ENCODE results near the gene ADCY4.
A peak's percentile ranks its signal among the peaks of the same experiment; 100 is the strongest.
"Not testable (repeated sequence)": the region's sequence is repeated elsewhere in the genome, so short reads cannot be mapped to it uniquely, and the experiment has no call there.

Gene ADCY4

DNA sequence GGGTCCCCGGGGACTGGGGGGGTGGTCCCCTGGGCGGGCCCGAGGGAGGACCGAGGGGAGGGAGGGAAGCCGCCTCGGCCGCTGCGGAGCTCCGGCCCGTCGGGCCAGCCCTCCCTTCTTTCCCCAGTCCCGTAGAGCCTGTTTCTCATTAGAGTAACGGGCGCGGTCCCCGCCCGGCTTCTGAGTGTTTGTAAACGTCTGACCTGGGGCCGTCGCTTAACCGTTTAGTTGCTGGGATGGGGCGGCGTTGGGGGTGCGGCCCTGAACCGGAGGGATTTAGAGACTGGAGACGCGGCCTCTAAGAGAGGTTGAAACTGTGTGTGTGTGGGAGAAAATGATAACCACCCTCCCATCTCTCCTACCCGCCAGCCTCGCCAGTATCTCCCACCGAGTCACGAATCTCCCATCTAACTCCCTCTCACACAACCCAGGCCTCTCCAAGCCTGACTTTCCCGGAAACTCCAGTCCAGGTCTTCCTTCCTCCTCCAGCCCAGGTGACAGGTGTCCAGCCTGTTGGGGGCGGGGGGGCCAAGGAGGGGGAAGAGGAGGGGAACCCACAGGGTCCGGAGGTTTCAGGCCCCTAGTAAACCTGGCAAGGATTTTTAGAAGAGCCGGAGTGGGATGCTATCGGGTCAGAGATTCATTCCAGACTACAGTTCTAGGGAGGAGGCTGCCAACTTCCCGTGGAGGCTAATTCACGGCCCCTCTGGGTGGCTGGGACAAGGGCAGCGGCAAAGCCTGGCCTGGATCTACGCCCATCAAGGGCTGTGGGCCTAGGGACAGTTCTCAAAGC, 32.0 kb upstream of the ADCY4 start:
- no peak for DNase-seq (ENCODE audit: low read depth in 2 of 2)

DNA sequence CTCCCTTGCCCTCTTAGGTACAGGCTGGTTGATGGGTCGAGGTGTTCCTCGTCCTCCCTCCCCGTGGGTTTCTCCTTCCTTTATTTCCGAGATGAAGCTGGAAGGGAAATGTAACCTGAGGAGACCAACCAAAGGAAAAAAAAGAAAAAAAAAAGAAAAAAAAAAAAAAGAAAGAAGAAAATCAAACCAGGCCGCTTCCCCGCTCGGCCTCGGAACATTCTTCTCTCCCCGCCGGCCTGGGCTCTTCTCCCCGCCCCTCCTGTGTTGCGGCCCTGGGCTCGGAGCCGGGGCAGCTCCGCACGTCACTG, 31.5 kb upstream of the ADCY4 start:
- no peak for DNase-seq (ENCODE audit: low read depth in 2 of 2)

DNA sequence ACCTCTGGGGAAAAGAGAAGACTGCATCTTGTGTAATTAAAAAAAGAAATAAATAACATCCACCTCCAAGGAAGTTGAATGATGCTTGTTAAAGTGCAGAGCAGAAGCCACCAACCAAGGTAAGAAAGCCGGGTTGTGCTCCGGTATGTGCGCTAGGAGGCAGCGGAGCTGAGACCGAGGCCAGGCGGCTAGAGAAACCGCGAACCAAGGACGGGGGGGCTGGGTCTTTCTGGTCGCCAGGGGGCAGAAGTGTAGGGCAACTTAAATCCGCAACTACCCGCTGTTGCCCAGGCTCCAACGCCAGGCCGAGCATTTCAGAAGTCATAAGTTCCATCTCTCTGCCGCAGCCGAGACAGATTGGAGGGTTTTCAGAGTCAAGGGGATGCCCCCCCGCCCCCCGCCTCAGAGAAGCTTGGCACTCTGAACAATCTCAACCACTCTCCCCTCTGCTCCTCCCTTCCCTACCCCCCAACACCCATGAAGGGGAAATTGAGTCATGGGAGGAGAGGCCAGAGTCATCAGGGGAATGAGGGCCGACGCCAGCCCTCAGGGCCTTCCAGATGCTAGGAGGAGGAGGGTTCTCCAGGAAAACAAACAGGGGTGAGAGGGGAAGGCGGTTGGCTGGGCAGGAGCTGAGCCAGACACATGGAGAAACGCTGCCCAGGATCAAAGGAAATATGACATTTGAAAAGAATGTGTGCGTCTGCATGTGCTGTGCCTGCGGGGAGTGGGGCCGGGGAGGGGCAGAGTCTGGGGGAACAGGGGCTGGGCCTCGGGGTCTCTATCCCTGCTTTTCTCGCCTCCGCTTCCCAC, 30.9 kb upstream of the ADCY4 start:
- DNase-seq (ENCODE audit: low read depth in 2 of 2) = peak; percentile 67 to 69

GRCh38 chr14:24364841-24365240, 30.0 kb upstream of the ADCY4 start:
- DNase-seq (ENCODE audit: low read depth in 2 of 2) = no peak

GRCh38 chr14:24363401-24363800, 28.5 kb upstream of the ADCY4 start:
- no peak for DNase-seq (ENCODE audit: low read depth in 2 of 2)

- no peak for DNase-seq (ENCODE audit: low read depth in 2 of 2)
Observed at GRCh38 chr14:24362241-24362960, 27.5 kb upstream of the ADCY4 start.

DNA sequence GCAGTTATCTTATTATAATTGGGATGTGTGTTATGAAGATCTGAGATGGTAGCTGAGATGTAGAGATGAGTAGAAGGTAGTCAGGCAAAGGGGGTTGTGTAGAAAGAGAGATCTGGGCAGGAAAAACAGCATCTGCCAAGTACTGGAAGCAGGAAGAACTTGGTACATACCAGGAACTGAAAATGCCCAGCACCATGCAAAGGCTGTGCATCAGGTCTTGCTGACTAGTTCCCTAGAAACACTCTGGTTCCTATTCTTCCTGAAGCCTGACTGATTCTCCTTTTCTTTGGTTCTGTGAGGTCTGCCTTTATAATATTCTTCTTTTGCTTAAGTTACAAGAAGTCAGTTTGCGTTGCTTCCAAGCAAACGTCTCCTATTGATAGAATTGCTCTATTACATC, 26.5 kb upstream of the ADCY4 start:
- DNase-seq (ENCODE audit: low read depth in 2 of 2) = no peak

DNA sequence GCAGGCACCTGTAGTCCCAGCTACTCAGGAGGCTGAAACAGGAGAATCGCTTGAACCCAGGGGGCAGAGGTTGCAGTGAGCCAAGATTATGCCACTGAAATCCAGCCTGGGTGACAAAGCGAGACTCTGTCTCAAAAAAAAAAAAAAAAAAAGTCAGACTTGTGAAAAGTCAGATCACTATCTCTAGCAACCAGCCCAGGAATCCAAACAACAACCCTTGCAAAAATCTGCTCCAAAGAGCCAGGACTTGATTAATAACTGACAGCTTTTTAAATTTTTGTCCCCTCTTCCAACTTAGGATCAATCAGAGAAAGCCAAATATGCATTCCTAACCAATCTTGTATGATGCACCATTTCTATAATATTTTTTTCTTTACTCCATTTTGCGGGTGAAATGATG, 25.4 kb upstream of the ADCY4 start:
- DNase-seq (ENCODE audit: low read depth in 2 of 2) = no peak

GRCh38 chr14:24356208-24356607, 21.3 kb upstream of the ADCY4 start:
- no peak for DNase-seq (ENCODE audit: low read depth in 2 of 2)

GRCh38 chr14:24355009-24355408, 20.1 kb upstream of the ADCY4 start:
- DNase-seq (ENCODE audit: low read depth in 2 of 2) = no peak

GRCh38 chr14:24354482-24354825, 19.6 kb upstream of the ADCY4 start:
- DNase-seq (ENCODE audit: low read depth in 2 of 2) = not testable (repeated sequence)

DNA sequence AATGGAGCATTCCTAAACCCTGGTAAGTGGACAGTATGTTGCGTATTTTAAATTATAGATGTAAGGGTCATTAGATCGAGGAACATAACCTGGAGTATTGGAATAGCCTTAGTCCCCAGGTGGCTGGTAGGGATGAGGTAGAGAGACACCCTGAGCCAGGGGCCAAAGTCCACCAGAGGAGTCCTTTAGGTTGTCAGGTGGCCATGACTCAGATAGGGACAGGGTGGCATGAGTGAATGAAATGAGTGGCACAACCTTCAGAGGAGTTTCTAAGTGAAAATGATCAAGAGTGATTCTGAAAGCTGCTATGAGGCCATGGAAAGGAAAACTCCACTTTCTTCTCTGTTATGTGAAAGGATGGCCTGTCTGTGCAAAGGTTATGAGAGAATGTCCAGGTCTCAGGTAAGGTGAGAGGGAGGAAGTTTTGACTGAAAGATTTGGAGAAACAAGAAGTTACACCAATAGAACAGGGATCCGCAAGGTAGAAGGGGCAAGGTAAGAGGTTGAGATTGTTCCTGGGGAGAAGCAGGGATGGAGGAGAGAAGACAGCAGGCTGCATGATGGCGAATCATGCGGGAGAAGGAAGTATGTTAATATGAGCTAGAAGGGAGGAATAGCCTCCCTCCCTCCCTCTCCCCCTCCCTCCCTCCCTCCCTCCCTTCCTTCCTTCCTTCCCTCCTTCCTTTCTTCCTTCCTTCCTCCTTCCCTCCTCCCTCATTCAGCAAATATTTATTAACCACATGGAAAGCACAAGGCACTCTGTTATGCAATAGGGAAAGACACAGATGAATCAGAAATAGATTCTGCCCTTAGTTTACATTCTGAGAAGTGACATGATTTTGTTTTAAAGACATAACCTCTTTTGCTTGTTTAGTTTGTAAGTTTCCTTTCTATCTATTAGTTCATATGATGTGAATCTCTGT, 18.9 kb upstream of the ADCY4 start:
- no peak for DNase-seq (ENCODE audit: low read depth in 2 of 2)

DNA sequence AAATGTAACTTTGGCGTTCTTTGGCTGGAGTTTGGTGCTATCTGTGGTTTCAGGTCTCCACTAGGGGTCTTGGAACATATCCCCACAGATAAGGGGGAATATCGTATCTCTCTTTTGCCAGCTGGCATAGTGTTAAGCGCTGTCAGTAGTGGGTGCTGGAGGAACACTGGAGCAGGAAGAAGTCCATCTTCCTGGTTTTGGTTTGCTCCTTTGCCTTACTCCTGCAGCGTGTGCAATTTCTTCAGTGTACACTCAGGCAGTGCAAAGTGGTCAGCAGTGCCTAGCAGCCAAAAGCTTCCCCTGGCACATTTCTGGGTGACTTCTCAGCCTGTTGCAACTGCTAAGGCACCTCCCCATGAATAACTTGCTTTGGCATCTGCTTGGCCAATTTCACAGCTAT, 16.6 kb upstream of the ADCY4 start:
- no peak for DNase-seq (ENCODE audit: low read depth in 2 of 2)

DNA sequence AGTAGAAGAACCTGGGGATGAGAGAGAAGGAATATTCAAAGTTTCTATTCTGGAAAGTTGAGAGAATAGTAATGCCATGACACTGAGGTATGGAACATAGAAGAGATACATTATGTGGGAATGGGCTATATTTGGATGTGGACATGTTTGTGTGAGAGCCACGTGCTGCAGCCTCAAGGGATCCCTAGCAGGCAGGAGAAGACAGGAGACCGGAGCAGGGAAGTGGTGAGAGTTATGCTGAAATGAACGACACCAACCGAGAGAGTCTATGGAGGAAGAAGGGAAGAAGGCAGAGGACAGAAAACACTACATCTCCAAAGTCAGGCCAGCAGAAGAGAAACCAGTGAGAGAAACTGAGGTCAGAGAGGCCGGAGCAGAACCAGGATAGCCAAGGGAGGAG, 14.9 kb upstream of the ADCY4 start:
- no peak for DNase-seq (ENCODE audit: low read depth in 2 of 2)

DNA sequence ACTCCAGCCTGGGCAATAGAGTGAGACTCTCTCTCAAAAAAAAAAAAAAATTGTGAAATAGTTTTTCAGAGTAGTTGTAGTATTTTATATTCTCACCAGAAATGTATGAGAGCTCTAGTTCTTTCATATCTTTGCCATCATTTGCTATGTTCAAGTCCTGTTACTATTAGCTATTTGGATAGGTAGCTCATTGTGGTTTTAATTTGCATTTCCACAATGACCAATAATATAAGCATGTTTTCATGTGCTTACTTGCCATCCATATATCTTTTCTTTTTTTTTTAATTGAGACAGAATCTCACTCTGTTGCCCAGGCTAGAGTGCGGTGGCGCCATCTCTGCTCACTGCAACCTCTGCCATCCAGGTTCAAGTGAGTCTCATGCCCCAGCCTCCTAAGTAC, 13.3 kb upstream of the ADCY4 start:
- DNase-seq (ENCODE audit: low read depth in 2 of 2) = no peak

DNA sequence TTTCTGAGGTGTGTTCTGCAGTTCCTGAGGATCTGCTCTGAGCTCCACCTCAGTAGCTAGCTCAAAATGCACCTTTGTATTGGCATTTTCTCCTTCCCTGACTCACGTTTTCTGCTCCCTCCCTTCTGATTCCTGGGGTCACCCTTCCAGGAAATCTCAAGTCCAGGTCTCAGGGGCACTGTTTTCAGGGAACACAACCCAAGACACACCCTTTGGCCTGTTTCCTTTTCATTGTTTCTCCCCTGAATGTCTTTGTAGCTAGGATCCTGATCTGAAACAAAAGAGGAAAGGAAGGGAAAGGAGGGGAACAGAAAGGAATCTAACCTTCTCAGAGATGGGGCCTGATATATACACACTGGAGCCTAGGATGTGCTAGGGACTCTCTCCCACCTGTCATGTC, 12.3 kb upstream of the ADCY4 start:
- no peak for DNase-seq (ENCODE audit: low read depth in 2 of 2)

GRCh38 chr14:24343795-24344660, 9.2 kb upstream of the ADCY4 start:
- no peak for DNase-seq (ENCODE audit: low read depth in 2 of 2)

DNA sequence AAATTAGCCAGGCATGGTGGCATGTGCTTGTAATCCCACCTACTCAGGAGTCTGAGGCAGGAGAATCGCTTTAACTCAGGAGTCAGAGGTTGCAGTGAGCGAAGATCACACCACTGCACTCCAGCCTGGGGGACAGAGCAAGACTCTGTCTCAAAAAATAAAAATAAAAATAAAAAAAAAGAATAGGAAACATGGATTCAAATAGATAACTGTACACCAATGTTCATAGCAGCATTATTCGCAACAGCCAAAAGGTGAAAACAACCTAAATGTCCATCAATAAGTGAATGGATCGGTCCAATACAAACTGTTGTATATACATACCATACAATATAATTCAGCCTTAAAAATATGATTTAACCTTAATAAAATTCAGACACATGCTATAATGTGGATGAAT, 8.0 kb upstream of the ADCY4 start:
- no peak for DNase-seq (ENCODE audit: low read depth in 2 of 2)

- no peak for DNase-seq (ENCODE audit: low read depth in 2 of 2)
Observed at GRCh38 chr14:24340606-24341005, 5.7 kb upstream of the ADCY4 start.

- DNase-seq (ENCODE audit: low read depth in 2 of 2) = peak in 1 of 2 donors; percentile 59
Observed at GRCh38 chr14:24339284-24340151, 4.6 kb upstream of the ADCY4 start, which contains the start of gene RIPK3. Gene RIPK3, minus strand, starts transcription at chr14:24339991. Its CDS starts 165 bp downstream, at chr14:24339826.

Data from stimulated activated CD4-positive, alpha-beta T cell treated with anti-CD3 and anti-CD28 coated beads, Interleukin-15, amount 100 ng/mL, for 48 hours (primary cell).